Measurements from ENCODE around the gene FCER1G. TPM values are rescaled to one million over a fixed set of nuclear protein-coding genes. Genes with fewer than 3 reads are reported as not detected.
A peak's percentile ranks its signal among the peaks of the same experiment; 100 is the strongest.

Gene FCER1G
- total RNA-seq, 1 experiment from 2014 or later = 1.1 TPM

DNA sequence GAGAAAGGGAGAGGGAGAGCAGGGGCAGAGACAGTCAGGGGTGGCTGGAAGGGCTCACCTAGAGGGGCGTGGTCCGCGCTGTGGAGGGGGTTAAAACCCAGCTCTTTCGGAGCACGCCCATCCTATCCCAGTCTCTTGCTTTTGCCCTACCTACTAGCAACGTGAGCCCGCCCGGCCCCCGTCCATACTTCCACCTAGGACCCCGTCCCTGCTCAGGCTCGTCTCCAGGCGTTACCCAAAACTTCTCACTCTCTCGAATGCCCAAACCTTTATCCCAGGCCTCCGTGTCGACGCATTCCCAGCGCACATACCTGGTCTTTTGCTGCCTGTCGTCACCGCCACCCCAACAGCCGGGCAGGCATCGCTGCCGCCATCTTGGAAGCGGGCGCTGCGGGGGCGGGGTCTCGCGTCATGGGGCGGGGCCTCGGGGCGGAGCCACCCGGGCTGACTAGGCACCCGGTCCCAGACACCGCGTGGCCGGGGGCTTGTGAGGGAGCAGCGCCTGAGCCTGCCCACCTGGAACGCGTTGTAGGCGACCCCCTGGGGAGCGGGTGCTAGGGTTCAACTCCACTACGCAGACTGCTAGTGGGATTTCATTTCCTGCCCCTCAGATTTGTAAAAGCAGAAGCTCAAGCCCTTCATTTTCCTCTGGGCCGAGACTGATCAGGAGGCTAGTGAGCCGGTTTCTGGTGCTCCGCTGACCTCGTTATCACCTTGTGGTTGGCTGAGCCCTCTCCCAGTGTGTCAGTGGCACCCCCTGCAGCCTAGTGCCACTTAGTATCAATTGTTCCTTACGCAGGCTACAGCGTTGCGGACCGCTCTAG, 37.8 kb upstream of the FCER1G start, which contains the start of gene B4GALT3:
Gene B4GALT3, minus strand, starts transcription at position 396 of the 824 bp plus-strand sequence. CDS start 1,447 bp downstream, outside the sequence.
- Histone ChIP-seq H3K4me3 (peak within 1 kb of the TSS; percentile 83), H3K27ac (peak within 1 kb of the TSS; percentile 67)
- DNase-seq (ENCODE audit: low read depth in 1 of 2, low spot score in 2 of 2) = peak; percentile 82 to 87

DNA sequence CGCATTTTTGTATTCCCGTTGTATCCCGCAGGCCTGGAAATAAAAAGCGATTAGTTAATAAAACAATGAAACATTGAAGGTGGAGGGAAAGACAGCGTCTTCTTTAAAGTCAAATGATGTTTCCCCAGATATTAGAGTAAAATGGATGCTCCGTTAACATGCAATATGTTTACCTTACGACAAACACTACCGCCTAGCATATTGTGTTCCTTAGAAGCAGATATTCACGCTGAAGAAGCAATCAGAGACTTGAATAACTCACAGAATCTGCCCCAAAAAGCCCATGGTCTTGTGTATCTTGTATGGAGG, 37.2 kb upstream of the FCER1G start:
- H3K27me3 ChIP-seq (replicated peaks) = no peaks in the 10 kb centered on the region
- H3K36me3 ChIP-seq = peaks cover 29% of the 10 kb centered on the region
- H3K9me3 ChIP-seq (replicated peaks) = no peaks in the 10 kb centered on the region
- peak overlapping the region; percentile 83 for H3K4me3 ChIP-seq
- H3K4me1 ChIP-seq (replicated peaks) = peaks cover 23% of the 10 kb centered on the region
- DNase-seq (ENCODE audit: low read depth in 1 of 2, low spot score in 2 of 2) = no peak
- peak overlapping the region; percentile 67; the same call in 1 of the 2 replicates for H3K27ac ChIP-seq

More for the DNA sequence above, 37.8 kb upstream of the FCER1G start, which contains the start of gene B4GALT3:
- Histone ChIP-seq H3K9me3 (replicated peaks) (no peaks in the 10 kb centered on the region), H3K27me3 (replicated peaks) (no peaks in the 10 kb centered on the region), H3K4me1 (replicated peaks) (peaks cover 19% of the 10 kb centered on the region), H3K36me3 (peaks cover 35% of the 10 kb centered on the region)

DNA sequence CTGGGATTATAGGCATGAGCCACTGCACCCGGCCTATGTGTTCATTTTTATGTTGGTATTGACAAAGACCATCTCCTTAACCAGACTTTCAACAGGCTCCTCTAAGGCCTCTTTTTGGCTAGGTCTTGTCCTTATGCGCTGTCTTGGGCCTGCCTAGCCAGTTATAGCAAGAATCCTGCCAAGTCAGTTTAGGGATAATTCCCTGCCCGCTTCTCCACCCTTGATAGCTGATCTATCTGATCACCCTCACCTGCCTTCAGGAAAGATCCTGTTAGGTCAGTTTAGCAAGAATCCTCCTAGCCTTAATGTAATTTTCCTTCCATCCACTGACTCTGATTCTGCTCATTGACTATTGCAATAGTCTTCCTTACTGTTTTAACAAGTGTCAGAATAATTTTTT, 35.4 kb upstream of the FCER1G start:
- H3K4me3 ChIP-seq = no peak overlapping the region
- no peak for DNase-seq (ENCODE audit: low read depth in 1 of 2, low spot score in 2 of 2)
- peaks cover 23% of the 10 kb centered on the region for H3K4me1 ChIP-seq (replicated peaks)
- H3K9me3 ChIP-seq (replicated peaks) = no peaks in the 10 kb centered on the region
- no peaks in the 10 kb centered on the region for H3K27me3 ChIP-seq (replicated peaks)
- H3K27ac ChIP-seq = no peak overlapping the region
- H3K36me3 ChIP-seq = peaks cover 14% of the 10 kb centered on the region

DNA sequence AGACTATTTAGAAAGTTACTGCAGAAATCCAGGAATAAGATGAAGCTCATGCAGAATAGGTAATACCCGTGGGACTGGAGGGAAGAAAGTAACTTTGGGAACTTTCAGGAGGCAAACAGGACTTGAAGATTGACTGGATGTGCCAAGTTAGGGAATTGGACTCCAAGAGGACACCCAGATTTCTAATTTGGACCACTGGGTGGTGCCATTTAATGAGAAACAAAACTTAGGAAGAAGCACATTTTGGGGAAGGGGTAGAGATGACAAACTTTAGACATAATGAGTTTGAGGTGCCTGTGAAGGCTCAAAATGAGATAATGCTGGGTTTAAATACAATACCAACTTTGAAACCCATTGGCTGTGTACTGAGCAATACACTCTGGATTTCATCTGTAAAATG, 34.5 kb upstream of the FCER1G start:
- Histone ChIP-seq H3K9me3 (replicated peaks) (no peaks in the 10 kb centered on the region), H3K36me3 (peaks cover 4% of the 10 kb centered on the region; the same call in 1 of the 2 replicates), H3K27me3 (replicated peaks) (no peaks in the 10 kb centered on the region), H3K4me1 (replicated peaks) (peaks cover 23% of the 10 kb centered on the region), H3K4me3 (no peak overlapping the region), H3K27ac (no peak overlapping the region)
- no peak for DNase-seq (ENCODE audit: low read depth in 1 of 2, low spot score in 2 of 2)

DNA sequence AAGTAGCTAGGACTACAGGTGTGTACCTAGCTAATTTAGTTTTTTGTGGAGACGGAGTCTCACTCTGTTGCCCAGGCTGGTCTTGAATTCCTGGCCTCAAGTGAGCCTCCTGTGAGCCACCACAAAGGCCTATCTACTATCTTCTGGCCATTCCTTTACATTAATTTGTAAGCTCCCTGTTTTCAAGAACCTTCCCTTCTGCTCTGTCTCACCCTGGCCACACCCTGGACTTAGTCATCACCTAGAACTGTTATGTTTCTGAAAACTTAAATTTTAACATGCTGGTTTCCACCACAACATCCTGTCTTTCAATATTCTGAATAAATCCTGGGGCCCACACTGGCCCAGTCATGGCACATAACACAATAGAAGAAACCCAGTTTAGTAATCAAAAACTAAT, 32.9 kb upstream of the FCER1G start:
- Histone ChIP-seq H3K9me3 (replicated peaks) (no peaks in the 10 kb centered on the region), H3K27me3 (replicated peaks) (no peaks in the 10 kb centered on the region), H3K4me1 (replicated peaks) (peaks cover 17% of the 10 kb centered on the region), H3K36me3 (peaks cover under 1% of the 10 kb centered on the region; the same call in 1 of the 2 replicates), H3K4me3 (no peak overlapping the region), H3K27ac (peak overlapping the region; percentile 46)
- peak in 1 of 2 experiments; percentile 22 for DNase-seq (ENCODE audit: low read depth in 1 of 2, low spot score in 2 of 2)

DNA sequence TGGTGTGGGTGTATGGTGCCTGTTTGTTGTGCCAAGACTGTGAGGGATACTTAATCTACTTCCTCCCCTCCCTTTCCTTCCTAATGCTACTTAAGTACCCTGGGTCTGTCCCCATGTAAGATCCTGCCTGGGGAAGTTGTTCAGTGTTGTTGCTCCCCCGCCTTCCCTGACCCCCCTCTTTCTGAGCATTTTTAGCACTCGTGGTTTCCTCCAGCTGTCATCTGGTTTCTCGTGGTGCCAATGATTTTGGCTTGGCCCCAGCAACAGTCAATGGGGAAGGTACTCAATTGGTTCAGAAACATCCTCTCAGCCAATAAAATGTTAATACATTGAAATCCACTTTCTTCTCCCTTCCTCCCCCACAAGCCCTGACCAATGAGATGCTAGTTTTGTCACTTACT, 29.8 kb upstream of the FCER1G start:
- H3K9me3 ChIP-seq (replicated peaks) = no peaks in the 10 kb centered on the region
- no peaks in the 10 kb centered on the region for H3K36me3 ChIP-seq
- H3K4me1 ChIP-seq (replicated peaks) = peaks cover 11% of the 10 kb centered on the region
- no peak for DNase-seq (ENCODE audit: low read depth in 1 of 2, low spot score in 2 of 2)
- H3K27me3 ChIP-seq (replicated peaks) = no peaks in the 10 kb centered on the region
- no peak overlapping the region for H3K4me3 ChIP-seq
- H3K27ac ChIP-seq = no peak overlapping the region

DNA sequence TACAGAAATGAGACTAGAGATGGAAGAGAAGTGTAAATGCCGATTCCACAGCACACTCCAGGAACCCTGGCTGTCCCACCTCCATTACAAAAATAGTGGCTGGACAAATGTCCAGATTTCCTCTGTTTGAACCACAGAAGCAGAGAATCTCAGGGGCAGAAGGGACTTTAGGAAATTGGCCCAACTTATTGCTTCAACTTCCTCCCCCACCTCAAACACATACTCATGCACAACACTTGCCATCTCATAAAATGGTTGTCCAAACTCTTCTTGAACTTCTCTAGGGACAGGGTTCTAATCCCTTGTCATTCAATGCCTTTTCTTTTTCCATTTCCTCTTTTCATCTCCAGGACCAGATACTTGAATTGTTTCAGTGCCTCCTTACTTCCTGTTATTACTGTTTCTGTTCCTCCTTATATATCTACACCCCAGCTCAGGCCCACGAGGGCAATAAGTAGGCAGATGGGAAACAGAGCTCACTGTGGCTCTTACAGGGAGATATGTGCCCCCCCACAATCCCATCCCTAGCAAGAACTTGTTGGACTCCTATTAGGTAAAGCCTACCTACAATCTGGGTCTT, 29.3 kb upstream of the FCER1G start:
- Histone ChIP-seq H3K27ac (no peak overlapping the region), H3K4me1 (replicated peaks) (peaks cover 11% of the 10 kb centered on the region), H3K27me3 (replicated peaks) (no peaks in the 10 kb centered on the region), H3K36me3 (no peaks in the 10 kb centered on the region), H3K9me3 (replicated peaks) (no peaks in the 10 kb centered on the region), H3K4me3 (no peak overlapping the region)
- no peak for DNase-seq (ENCODE audit: low read depth in 1 of 2, low spot score in 2 of 2)

DNA sequence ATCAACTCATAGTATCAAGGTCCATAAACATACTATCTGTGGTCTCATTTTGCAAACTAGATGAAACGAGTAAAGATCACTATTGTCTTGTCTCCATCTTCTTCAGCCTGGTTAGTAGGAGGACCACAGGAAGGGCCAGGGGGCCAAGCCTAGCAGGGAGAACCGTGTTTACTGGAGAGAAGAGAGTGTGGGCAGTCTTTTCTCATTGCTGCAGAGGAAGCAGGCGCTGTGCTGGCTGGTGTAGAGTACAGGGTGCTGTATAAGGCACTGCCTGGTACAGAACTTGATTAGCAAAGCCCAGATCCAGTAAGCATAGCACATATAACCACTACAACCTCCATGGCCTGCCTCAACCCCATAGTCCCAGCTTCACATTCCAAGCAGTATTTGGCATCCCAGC, 27.8 kb upstream of the FCER1G start:
- DNase-seq (ENCODE audit: low read depth in 1 of 2, low spot score in 2 of 2) = no peak
- Histone ChIP-seq H3K4me1 (replicated peaks) (peaks cover 5% of the 10 kb centered on the region), H3K27me3 (replicated peaks) (no peaks in the 10 kb centered on the region), H3K36me3 (no peaks in the 10 kb centered on the region), H3K27ac (no peak overlapping the region), H3K9me3 (replicated peaks) (no peaks in the 10 kb centered on the region), H3K4me3 (no peak overlapping the region)

DNA sequence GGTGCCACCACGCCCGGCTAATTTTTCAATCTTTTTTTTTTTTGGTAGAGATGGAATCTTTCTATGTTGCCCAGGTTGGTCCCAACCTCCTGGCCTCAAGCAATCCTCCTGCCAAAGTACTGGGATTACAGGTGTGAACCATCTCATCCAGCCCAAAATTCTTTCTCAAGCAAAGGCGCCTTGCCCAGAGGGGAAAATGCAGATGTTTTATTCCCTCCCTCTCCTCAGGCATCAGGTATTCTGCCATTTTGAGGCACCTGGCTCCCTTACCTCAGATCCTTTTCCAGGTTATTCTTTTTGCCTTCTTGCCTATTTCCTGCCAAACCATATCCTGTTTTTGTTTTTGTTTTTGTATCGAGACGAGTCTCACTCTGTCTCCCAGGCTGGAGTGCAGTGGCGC, 26.7 kb upstream of the FCER1G start:
- Histone ChIP-seq H3K9me3 (replicated peaks) (no peaks in the 10 kb centered on the region), H3K27ac (no peak overlapping the region), H3K36me3 (no peaks in the 10 kb centered on the region), H3K27me3 (replicated peaks) (no peaks in the 10 kb centered on the region), H3K4me1 (replicated peaks) (no peaks in the 10 kb centered on the region), H3K4me3 (no peak overlapping the region)
- no peak for DNase-seq (ENCODE audit: low read depth in 1 of 2, low spot score in 2 of 2)

DNA sequence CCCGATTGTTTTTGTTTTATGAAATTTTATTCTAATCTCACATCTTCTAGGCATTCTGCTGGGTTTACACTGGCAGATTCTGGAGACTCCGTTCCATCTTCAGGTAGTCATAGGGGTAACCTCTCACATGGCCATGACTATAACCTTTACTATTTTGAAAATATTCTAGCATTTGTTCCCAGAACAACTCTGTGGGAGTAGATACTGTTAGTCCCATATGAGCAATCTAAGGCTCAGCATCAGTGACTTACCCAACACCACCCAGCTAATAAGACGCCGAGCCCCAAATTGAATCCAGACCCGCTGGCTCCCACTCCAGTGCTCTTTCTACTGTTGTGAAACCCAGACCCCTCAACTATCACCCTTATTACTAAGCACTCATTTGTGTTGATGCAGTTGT, 26.1 kb upstream of the FCER1G start:
- DNase-seq (ENCODE audit: low read depth in 1 of 2, low spot score in 2 of 2) = no peak
- Histone ChIP-seq H3K27me3 (replicated peaks) (no peaks in the 10 kb centered on the region), H3K4me3 (no peak overlapping the region), H3K9me3 (replicated peaks) (no peaks in the 10 kb centered on the region), H3K36me3 (no peaks in the 10 kb centered on the region), H3K27ac (no peak overlapping the region), H3K4me1 (replicated peaks) (no peaks in the 10 kb centered on the region)

DNA sequence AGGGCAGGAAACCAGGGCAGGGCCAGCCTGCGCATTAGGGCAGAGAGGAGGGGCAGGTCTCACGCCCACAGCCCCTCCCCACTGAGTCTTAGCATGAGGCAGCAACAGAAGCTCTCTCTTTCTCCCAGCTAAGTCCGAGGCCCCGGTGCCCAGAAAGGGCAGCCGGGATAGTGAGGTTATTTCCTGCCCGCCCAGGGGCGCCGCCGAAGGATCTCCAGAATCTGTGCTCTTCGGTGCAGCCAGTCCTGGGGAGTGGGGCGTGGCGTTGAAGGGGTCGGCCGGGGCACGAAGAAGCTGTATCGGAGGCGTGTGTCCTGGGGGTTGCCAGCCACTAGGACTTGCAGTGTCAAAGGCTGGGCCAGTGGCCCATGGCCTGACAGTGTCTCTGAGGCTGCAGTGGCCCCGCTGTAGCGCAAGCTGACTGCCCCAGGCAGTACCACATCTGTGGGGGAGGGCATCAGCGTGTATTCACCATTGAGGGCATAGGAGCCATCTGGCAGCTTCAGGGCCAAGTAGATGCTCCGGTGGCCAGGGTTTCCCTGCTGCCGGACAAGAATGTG, 24.1 kb upstream of the FCER1G start:
- no peaks in the 10 kb centered on the region for H3K36me3 ChIP-seq
- H3K4me1 ChIP-seq (replicated peaks) = no peaks in the 10 kb centered on the region
- H3K4me3 ChIP-seq = no peak overlapping the region
- H3K9me3 ChIP-seq (replicated peaks) = no peaks in the 10 kb centered on the region
- no peaks in the 10 kb centered on the region for H3K27me3 ChIP-seq (replicated peaks)
- no peak for DNase-seq (ENCODE audit: low read depth in 1 of 2, low spot score in 2 of 2)
- H3K27ac ChIP-seq = no peak overlapping the region

DNA sequence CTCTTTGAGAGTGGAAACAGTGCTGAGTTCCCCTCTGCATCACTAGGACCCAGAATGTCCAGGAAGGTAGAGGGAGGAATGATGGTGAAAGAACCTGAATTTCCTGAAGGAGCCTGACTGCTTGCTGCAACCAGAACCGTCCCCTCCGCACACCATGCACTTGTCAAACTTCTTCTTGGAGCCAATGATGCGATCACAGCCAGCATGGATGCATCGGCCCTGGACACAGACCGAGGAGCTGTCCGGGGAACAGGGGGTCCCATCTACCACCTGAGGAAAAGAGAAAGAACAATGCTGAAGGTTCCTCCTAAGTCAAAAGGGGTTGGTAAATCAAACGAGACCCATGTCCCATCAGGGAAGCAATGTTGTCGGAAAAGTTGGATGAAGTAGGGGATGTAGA, 23.1 kb upstream of the FCER1G start:
- H3K27me3 ChIP-seq (replicated peaks) = no peaks in the 10 kb centered on the region
- no peaks in the 10 kb centered on the region for H3K36me3 ChIP-seq
- H3K27ac ChIP-seq = no peak overlapping the region
- no peaks in the 10 kb centered on the region for H3K9me3 ChIP-seq (replicated peaks)
- no peak for DNase-seq (ENCODE audit: low read depth in 1 of 2, low spot score in 2 of 2)
- H3K4me1 ChIP-seq (replicated peaks) = no peaks in the 10 kb centered on the region
- H3K4me3 ChIP-seq = no peak overlapping the region

DNA sequence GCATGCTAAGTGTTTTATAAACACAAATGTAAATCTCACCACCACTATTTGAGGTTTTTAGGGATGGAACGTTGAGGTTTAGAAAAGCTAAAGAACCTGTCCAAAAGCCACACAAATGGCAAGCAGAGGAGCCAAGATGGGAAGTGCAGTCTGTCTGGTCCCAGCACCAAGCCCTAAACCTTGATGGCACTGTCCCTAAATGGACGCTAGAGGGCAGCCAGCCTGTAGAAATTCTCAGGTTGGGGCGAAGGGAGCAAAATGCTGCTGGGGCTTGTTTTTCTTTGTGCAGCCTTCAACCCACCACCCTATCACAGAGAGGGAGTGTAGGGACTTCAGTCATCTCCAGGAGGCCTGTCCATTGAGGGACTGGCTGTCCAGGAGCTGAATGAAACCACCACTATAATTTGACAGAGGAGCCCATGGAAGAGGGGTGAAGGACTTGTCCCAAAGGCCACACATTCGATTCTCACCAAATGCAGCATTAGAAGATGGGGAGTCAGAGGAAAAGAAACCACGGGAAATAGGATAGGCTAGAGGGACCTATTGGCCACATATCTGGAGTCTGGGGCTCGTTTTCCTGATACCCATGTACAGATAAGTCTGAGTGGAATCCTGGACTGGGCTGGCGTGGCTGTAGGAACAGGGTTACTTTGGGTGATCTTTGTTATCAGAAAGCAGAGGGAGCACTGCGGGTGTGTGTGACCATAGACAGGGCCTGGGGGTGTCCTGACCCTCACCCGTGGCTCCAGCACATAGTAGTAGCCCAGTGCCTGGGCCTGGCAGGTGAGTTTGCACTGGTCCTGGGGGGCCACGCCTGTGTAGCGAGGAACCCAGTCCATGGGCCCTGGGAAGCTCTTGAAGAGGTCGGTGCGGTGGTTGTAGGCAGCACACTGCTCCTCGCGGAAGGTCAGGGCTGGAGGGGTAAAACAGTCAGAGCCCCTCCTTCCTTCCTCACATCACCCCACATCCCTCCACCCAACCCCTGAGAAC, 22.3 kb upstream of the FCER1G start:
- Histone ChIP-seq H3K4me3 (no peak overlapping the region), H3K36me3 (no peaks in the 10 kb centered on the region), H3K4me1 (replicated peaks) (no peaks in the 10 kb centered on the region), H3K9me3 (replicated peaks) (no peaks in the 10 kb centered on the region), H3K27ac (no peak overlapping the region), H3K27me3 (replicated peaks) (no peaks in the 10 kb centered on the region)
- DNase-seq (ENCODE audit: low read depth in 1 of 2, low spot score in 2 of 2) = peak in 1 of 2 experiments; percentile 42
